ENCODE measurements around the gene RORC.

Gene RORC

DNA sequence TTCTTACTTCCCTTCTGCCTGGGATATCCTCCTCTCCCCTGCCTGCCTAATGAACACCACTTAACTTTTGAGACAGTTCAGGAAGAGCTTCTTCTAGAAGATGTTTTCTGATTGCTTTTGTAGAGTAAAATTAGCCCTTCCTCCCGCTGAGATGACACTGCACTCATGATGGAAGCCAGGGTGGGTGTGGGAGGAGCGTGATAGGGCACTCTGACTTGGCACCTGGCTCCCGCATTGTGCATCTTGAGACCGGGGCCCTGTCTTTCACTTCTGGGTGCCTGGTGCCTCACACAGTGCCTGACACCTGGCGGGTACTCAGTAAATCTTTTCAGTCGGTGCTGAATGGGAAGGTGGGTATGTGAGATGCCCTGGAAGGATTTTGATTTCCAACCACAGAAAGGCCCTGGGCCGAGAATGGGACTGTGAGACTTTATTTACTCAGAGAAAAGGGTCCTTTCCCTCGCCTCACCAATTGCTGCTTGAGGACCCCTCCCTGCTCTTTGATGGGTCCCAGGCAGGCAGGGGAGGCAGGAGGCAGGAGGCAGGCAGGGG lies 15.2 kb upstream of the RORC start:
- Histone ChIP-seq H3K4me1 (ENCODE audit: control insufficient read depth, low read depth, low read length) (peaks cover 10% of the 10 kb centered on the region), H3K36me3 (ENCODE audit: control insufficient read depth, low read depth, low read length) (no peaks in the 10 kb centered on the region), H3K9me3 (ENCODE audit: control insufficient read depth, low read depth, low read length) (no peaks in the 10 kb centered on the region), H3K27ac (ENCODE audit: low read length) (no peak overlapping the region), H3K4me3 (ENCODE audit: low read length) (peak overlapping the region; percentile 13), H3K9ac (ENCODE audit: low read length) (no peak overlapping the region), H3K27me3 (ENCODE audit: control insufficient read depth, insufficient read depth, low read length) (no peaks in the 10 kb centered on the region)

DNA sequence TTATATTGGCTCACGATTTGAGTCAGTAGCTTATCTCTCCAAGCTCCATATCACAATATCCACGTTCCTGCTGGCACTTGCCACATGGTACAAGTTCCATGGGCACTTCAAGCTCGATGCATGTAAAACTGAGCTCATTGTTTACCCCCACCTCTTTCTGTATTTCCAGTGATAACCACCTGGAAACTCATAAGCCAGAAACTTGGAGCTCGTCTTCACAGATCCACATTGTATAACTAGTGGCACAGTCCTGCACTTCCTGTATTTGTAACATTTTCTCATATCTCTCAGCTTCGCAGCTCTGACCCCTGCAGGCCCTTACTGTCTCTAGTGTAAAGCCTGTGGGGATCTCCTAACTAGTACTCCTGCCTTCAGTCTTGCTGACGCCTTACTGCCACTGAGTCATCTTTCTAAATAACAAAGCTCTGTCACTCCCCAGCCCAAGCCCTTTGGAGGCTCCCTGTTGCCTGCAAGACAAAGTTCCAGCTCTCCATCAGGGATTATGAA lies 14.5 kb upstream of the RORC start:
- Histone ChIP-seq H3K27ac (ENCODE audit: low read length) (no peak overlapping the region), H3K27me3 (ENCODE audit: control insufficient read depth, insufficient read depth, low read length) (no peaks in the 10 kb centered on the region), H3K9me3 (ENCODE audit: control insufficient read depth, low read depth, low read length) (no peaks in the 10 kb centered on the region), H3K4me3 (ENCODE audit: low read length) (no peak overlapping the region), H3K36me3 (ENCODE audit: control insufficient read depth, low read depth, low read length) (no peaks in the 10 kb centered on the region), H3K9ac (ENCODE audit: low read length) (no peak overlapping the region), H3K4me1 (ENCODE audit: control insufficient read depth, low read depth, low read length) (peaks cover 10% of the 10 kb centered on the region)

- H3K27me3 ChIP-seq (ENCODE audit: control insufficient read depth, insufficient read depth, low read length) = peaks cover 15% of the 10 kb centered on the region
- no peak overlapping the region for H3K27ac ChIP-seq (ENCODE audit: low read length)
- peaks cover 17% of the 10 kb centered on the region for H3K4me1 ChIP-seq (ENCODE audit: control insufficient read depth, low read depth, low read length)
- no peak overlapping the region for H3K4me3 ChIP-seq (ENCODE audit: low read length)
- no peaks in the 10 kb centered on the region for H3K9me3 ChIP-seq (ENCODE audit: control insufficient read depth, low read depth, low read length)
- no peaks in the 10 kb centered on the region for H3K36me3 ChIP-seq (ENCODE audit: control insufficient read depth, low read depth, low read length)
- H3K9ac ChIP-seq (ENCODE audit: low read length) = no peak overlapping the region
Observed at GRCh38 chr1:151843398-151843797, 11.8 kb upstream of the RORC start.

GRCh38 chr1:151841141-151841540 lies 9.5 kb upstream of the RORC start:
- Histone ChIP-seq H3K4me1 (ENCODE audit: control insufficient read depth, low read depth, low read length) (peaks cover 11% of the 10 kb centered on the region), H3K36me3 (ENCODE audit: control insufficient read depth, low read depth, low read length) (no peaks in the 10 kb centered on the region), H3K9me3 (ENCODE audit: control insufficient read depth, low read depth, low read length) (no peaks in the 10 kb centered on the region), H3K9ac (ENCODE audit: low read length) (no peak overlapping the region), H3K27ac (ENCODE audit: low read length) (no peak overlapping the region), H3K27me3 (ENCODE audit: control insufficient read depth, insufficient read depth, low read length) (peaks cover 34% of the 10 kb centered on the region), H3K4me3 (ENCODE audit: low read length) (no peak overlapping the region)

GRCh38 chr1:151840421-151840820 lies 8.8 kb upstream of the RORC start:
- H3K27me3 ChIP-seq (ENCODE audit: control insufficient read depth, insufficient read depth, low read length) = peaks cover 34% of the 10 kb centered on the region
- H3K9me3 ChIP-seq (ENCODE audit: control insufficient read depth, low read depth, low read length) = no peaks in the 10 kb centered on the region
- H3K9ac ChIP-seq (ENCODE audit: low read length) = peak overlapping the region; percentile 86
- no peaks in the 10 kb centered on the region for H3K36me3 ChIP-seq (ENCODE audit: control insufficient read depth, low read depth, low read length)
- H3K4me3 ChIP-seq (ENCODE audit: low read length) = peak overlapping the region; percentile 59
- H3K4me1 ChIP-seq (ENCODE audit: control insufficient read depth, low read depth, low read length) = peaks cover 8% of the 10 kb centered on the region
- H3K27ac ChIP-seq (ENCODE audit: low read length) = peak overlapping the region; percentile 56

- H3K27me3 ChIP-seq (ENCODE audit: control insufficient read depth, insufficient read depth, low read length) = peaks cover 34% of the 10 kb centered on the region
- H3K9me3 ChIP-seq (ENCODE audit: control insufficient read depth, low read depth, low read length) = no peaks in the 10 kb centered on the region
- H3K4me1 ChIP-seq (ENCODE audit: control insufficient read depth, low read depth, low read length) = peaks cover 8% of the 10 kb centered on the region
- peak within 1 kb of the TSS; percentile 86 for H3K9ac ChIP-seq (ENCODE audit: low read length)
- peak within 1 kb of the TSS; percentile 56 for H3K27ac ChIP-seq (ENCODE audit: low read length)
- H3K36me3 ChIP-seq (ENCODE audit: control insufficient read depth, low read depth, low read length) = no peaks in the 10 kb centered on the region
- H3K4me3 ChIP-seq (ENCODE audit: low read length) = peak within 1 kb of the TSS; percentile 59
Observed at GRCh38 chr1:151839457-151840403, 8.1 kb upstream of the RORC start, which contains the start of gene C2CD4D. C2CD4D (minus strand) TSS chr1:151839820; CDS start chr1:151838989, 831 bp downstream.

DNA sequence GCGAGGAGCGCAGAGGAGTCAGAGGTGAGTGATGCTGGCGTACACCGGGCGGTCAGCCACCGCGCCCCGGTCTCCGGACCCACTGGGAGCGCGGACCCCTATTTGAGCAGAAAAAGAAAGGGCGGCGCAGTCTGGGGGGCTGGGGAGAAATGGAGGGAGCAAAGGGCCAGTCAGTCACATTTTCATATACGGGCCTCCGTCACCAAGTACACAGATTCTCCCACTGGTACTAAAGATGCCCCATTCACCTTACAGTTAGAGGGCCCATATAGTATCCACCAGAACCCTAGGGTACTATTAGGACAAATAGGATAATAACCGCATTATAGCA lies 7.4 kb upstream of the RORC start:
- Histone ChIP-seq H3K9ac (ENCODE audit: low read length) (peak overlapping the region; percentile 86), H3K4me3 (ENCODE audit: low read length) (peak overlapping the region; percentile 59), H3K9me3 (ENCODE audit: control insufficient read depth, low read depth, low read length) (no peaks in the 10 kb centered on the region), H3K27ac (ENCODE audit: low read length) (no peak overlapping the region), H3K27me3 (ENCODE audit: control insufficient read depth, insufficient read depth, low read length) (peaks cover 34% of the 10 kb centered on the region), H3K4me1 (ENCODE audit: control insufficient read depth, low read depth, low read length) (peaks cover 8% of the 10 kb centered on the region), H3K36me3 (ENCODE audit: control insufficient read depth, low read depth, low read length) (no peaks in the 10 kb centered on the region)

DNA sequence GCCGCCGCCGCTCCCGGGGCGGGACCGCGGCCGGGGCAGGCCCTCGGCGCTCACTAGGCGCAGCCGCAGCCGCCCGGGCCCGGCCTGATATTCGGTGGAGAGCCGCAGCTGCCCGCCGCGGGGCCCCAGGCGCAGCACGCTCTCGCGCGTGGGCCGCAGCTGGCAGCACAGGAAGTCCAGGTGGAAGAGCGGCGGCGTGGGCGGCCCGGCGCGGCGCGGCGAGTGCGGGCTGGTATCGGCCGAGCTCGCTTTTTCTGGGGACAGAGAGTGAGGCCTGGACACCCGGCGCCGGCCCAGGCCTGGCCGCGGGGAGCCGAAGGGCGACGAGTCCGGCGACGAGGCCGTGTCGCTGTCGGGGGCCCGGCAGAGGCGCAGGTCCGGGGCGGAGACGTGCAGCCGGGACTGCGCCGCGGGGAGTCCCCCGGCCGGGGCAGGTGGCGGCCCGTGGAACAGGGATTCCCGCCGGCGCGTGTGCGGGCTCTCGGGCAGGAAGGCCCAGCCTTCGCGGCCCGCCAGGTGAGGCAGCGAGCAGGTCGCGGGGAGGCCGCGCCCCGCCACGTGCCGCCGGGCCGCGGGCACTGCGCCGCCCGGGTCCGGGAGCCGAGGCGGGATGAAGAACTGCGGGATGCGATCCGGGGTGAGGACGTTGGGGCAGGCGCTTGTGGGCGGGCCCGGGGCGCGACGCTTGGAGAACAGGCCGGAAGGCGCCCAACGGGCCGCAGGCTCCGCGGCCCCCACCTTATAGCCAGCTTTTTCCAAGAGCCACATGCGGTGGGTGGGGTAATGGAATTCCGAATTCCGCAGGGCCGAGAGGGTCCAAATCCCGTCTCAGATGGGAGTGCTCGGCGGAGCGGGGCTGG lies 6.8 kb upstream of the RORC start:
- H3K4me1 ChIP-seq (ENCODE audit: control insufficient read depth, low read depth, low read length) = peaks cover 8% of the 10 kb centered on the region
- no peaks in the 10 kb centered on the region for H3K36me3 ChIP-seq (ENCODE audit: control insufficient read depth, low read depth, low read length)
- H3K9ac ChIP-seq (ENCODE audit: low read length) = peak overlapping the region; percentile 86
- no peak overlapping the region for H3K27ac ChIP-seq (ENCODE audit: low read length)
- no peaks in the 10 kb centered on the region for H3K9me3 ChIP-seq (ENCODE audit: control insufficient read depth, low read depth, low read length)
- H3K4me3 ChIP-seq (ENCODE audit: low read length) = peak overlapping the region; percentile 59
- peaks cover 34% of the 10 kb centered on the region for H3K27me3 ChIP-seq (ENCODE audit: control insufficient read depth, insufficient read depth, low read length)

- Histone ChIP-seq H3K27ac (ENCODE audit: low read length) (no peak overlapping the region), H3K4me1 (ENCODE audit: control insufficient read depth, low read depth, low read length) (peaks cover 8% of the 10 kb centered on the region), H3K9me3 (ENCODE audit: control insufficient read depth, low read depth, low read length) (no peaks in the 10 kb centered on the region), H3K27me3 (ENCODE audit: control insufficient read depth, insufficient read depth, low read length) (peaks cover 34% of the 10 kb centered on the region), H3K9ac (ENCODE audit: low read length) (no peak overlapping the region), H3K4me3 (ENCODE audit: low read length) (peak overlapping the region; percentile 59), H3K36me3 (ENCODE audit: control insufficient read depth, low read depth, low read length) (no peaks in the 10 kb centered on the region)
Observed at GRCh38 chr1:151837884-151838221, 6.3 kb upstream of the RORC start.

DNA sequence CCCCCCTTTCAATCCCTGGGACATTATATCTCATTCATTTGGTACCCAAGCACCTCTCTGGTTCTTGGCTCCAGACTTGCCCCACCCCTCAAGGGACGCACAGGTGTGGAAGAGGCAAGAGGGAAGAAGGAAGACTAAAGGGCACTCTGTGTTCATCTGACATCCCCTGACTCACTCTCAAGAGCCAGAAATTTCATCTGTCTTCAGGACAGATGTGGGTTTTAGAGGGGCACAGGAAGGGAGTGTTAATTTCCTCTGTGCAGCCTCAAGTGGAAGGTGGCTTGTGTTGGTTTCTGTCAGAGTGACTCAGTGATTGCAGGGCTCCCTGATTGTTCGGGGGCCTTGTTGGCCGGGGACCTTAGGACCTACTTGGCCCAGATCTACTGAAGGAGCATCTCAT lies 5.6 kb upstream of the RORC start:
- H3K9me3 ChIP-seq (ENCODE audit: control insufficient read depth, low read depth, low read length) = no peaks in the 10 kb centered on the region
- peaks cover 8% of the 10 kb centered on the region for H3K4me1 ChIP-seq (ENCODE audit: control insufficient read depth, low read depth, low read length)
- no peak overlapping the region for H3K9ac ChIP-seq (ENCODE audit: low read length)

DNA sequence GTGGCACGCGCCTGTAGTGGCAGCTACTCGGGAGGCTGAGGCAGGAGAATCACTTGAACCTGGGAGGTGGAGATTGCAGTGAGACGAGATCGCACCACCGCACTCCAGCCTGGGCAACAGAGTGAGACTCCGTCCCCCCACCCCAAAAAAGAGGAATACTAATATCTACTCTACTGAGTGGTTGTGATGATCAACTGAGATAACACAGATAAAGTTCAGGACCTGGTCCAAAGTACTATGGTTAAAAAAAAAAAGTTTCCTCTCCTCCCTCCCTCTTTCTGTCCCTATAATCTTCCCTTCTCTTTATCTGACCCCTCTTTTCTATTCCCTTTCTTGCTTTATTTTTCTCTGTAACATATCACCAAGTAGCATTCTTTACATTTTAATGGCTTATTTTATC lies 4.0 kb upstream of the RORC start:
- Histone ChIP-seq H3K4me1 (ENCODE audit: control insufficient read depth, low read depth, low read length) (peaks cover 11% of the 10 kb centered on the region), H3K27ac (ENCODE audit: low read length) (no peak overlapping the region), H3K4me3 (ENCODE audit: low read length) (no peak overlapping the region), H3K27me3 (ENCODE audit: control insufficient read depth, insufficient read depth, low read length) (peaks cover 30% of the 10 kb centered on the region), H3K9me3 (ENCODE audit: control insufficient read depth, low read depth, low read length) (no peaks in the 10 kb centered on the region), H3K9ac (ENCODE audit: low read length) (no peak overlapping the region), H3K36me3 (ENCODE audit: control insufficient read depth, low read depth, low read length) (no peaks in the 10 kb centered on the region)

More for the DNA sequence above, 5.6 kb upstream of the RORC start:
- Histone ChIP-seq H3K36me3 (ENCODE audit: control insufficient read depth, low read depth, low read length) (no peaks in the 10 kb centered on the region), H3K4me3 (ENCODE audit: low read length) (no peak overlapping the region), H3K27me3 (ENCODE audit: control insufficient read depth, insufficient read depth, low read length) (peaks cover 34% of the 10 kb centered on the region), H3K27ac (ENCODE audit: low read length) (no peak overlapping the region)

All from iPS-18a (cell line).